ENCODE data around the gene ZNF497. TPM values are rescaled to one million over a fixed set of nuclear protein-coding genes. Genes with fewer than 3 reads are reported as not detected.
A peak's percentile ranks its signal among the peaks of the same experiment; 100 is the strongest.

The ZNF497 gene
- total and polyA plus RNA-seq, 2 of the 13 experiments (the other 11 are each of a cell fraction or from before 2014, with no cell fraction given) = 1.5 to 1.9 TPM

DNA sequence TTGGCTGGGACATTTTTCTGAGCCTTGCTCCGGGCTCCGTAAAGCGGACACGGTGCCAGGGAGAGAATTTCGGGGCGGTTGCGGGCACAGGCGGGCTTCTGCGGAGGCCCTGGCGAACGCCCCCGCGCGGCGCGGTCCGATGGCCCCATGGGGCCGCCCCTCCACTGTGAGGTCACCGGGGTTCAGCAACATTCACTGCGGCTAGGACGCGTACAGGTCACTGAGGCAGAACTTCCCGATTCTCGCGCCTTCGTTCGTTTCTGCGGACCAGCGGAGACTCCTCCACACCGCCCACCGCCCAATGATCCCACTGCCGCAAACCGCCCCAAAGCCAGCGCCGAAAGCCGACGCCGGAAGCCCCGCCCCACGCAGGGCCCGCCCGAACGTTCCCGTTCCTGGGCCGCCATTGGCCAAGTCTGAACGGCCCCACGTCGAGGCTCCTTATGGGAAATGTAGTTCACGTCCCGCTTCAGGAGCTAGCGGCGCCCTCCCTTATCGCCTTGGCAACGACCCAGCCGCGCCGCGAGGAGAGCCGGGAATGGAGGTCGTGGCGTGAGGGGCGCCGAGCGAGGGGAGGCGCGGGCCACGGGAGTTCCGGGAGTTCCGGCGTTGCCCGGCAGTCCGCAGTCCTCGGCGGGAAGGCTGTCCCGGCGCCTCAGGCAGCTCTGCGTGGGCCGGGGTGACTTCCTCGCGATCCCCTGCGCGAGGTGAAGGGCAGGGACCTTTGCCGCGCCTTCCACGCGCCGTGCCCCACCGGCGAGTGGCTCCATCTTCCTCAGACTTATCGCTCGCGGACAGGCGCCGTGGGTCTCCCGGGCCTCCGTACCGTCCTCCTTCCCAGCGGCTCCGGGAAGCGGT is 45.8 kb upstream of the ZNF497 start, which contains the start of gene ZNF584 (continued):
- no peak for TF ChIP-seq ZNF562 (CRISPR knock-in tag; IDR thresholded peaks at IDR 0.05; ENCODE audit: borderline replicate concordance)
- TF ChIP-seq JDP2 (CRISPR knock-in tag; IDR thresholded peaks at IDR 0.05; ENCODE audit: borderline replicate concordance) = no peak
- TF ChIP-seq ZNF547 (CRISPR knock-in tag; IDR thresholded peaks at IDR 0.05) = peak; percentile 28; the same call in 1 of the 2 replicates
- no peak for TF ChIP-seq STAT5B (CRISPR knock-in tag; IDR thresholded peaks at IDR 0.05)
- TF ChIP-seq, protein P1, sequence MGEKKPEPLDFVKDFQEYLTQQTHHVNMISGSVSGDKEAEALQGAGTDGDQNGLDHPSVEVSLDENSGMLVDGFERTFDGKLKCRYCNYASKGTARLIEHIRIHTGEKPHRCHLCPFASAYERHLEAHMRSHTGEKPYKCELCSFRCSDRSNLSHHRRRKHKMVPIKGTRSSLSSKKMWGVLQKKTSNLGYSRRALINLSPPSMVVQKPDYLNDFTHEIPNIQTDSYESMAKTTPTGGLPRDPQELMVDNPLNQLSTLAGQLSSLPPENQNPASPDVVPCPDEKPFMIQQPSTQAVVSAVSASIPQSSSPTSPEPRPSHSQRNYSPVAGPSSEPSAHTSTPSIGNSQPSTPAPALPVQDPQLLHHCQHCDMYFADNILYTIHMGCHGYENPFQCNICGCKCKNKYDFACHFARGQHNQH (CRISPR knock-in tag; IDR thresholded peaks at IDR 0.05) = no peak; the same call in 1 of the 2 replicates
- no peak for TF ChIP-seq USF2 (IDR thresholded peaks at IDR 0.05; ENCODE audit: low read depth, low read length)
- no peak; the same call in 1 of the 2 replicates for TF ChIP-seq USF2 (CRISPR knock-in tag; IDR thresholded peaks at IDR 0.05; ENCODE audit: borderline replicate concordance)
- TF ChIP-seq SPEN (CRISPR knock-in tag; IDR thresholded peaks at IDR 0.05; ENCODE audit: low read depth) = peak; percentile 64
- peak; percentile 71; the same call in 1 of the 2 replicates for TF ChIP-seq ZNF350 (CRISPR knock-in tag; IDR thresholded peaks at IDR 0.05; ENCODE audit: borderline replicate concordance, low read depth)
- peak; percentile 15; the same call in 1 of the 2 replicates for TF ChIP-seq ZC3H13 (CRISPR knock-in tag; IDR thresholded peaks at IDR 0.05)
- TF ChIP-seq MLLT10 (CRISPR knock-in tag; IDR thresholded peaks at IDR 0.05) = no peak
- peak; percentile 37 for TF ChIP-seq ZBTB38 (CRISPR knock-in tag; IDR thresholded peaks at IDR 0.05)
- no peak for TF ChIP-seq SETDB1 (CRISPR knock-in tag; IDR thresholded peaks at IDR 0.05; ENCODE audit: borderline replicate concordance)
- TF ChIP-seq, protein P2, sequence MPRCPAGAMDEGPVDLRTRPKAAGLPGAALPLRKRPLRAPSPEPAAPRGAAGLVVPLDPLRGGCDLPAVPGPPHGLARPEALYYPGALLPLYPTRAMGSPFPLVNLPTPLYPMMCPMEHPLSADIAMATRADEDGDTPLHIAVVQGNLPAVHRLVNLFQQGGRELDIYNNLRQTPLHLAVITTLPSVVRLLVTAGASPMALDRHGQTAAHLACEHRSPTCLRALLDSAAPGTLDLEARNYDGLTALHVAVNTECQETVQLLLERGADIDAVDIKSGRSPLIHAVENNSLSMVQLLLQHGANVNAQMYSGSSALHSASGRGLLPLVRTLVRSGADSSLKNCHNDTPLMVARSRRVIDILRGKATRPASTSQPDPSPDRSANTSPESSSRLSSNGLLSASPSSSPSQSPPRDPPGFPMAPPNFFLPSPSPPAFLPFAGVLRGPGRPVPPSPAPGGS (CRISPR knock-in tag; IDR thresholded peaks at IDR 0.05) = no peak; the same call in none of the 2 replicates
- no peak; the same call in 1 of the 2 replicates for TF ChIP-seq ZNF710 (CRISPR knock-in tag; IDR thresholded peaks at IDR 0.05; ENCODE audit: borderline replicate concordance)
- no peak; the same call in 1 of the 2 replicates for TF ChIP-seq ZNF558 (CRISPR knock-in tag; IDR thresholded peaks at IDR 0.05; ENCODE audit: borderline replicate concordance)
- TF ChIP-seq NR2F1 (CRISPR knock-in tag; IDR thresholded peaks at IDR 0.05) = no peak
- TF ChIP-seq FIP1L1 (IDR thresholded peaks at IDR 0.05; ENCODE audit: borderline replicate concordance, insufficient read depth, low read depth, low read length) = no peak
- no peak; the same call in none of the 2 replicates for TF ChIP-seq HDAC2 (CRISPR knock-in tag; IDR thresholded peaks at IDR 0.05)
- TF ChIP-seq ZNF7 (CRISPR knock-in tag; IDR thresholded peaks at IDR 0.05) = no peak
- peak; percentile 85 for TF ChIP-seq AGO1 (IDR thresholded peaks at IDR 0.05; ENCODE audit: low read depth, low read length, poor library complexity, severe bottlenecking)
- TF ChIP-seq ZFP90 (CRISPR knock-in tag; IDR thresholded peaks at IDR 0.05; ENCODE audit: borderline replicate concordance) = no peak
